ENCODE data around the gene DNMT1. TPM values are rescaled to one million over a fixed set of nuclear protein-coding genes. Genes with fewer than 3 reads are reported as not detected.
"Not testable (repeated sequence)": the region's sequence is repeated elsewhere in the genome, so short reads cannot be mapped to it uniquely, and the experiment has no call there.

The DNMT1 gene
- total and polyA plus RNA-seq, 8 donors, result 16.6 to 92.0 (median 44.8) TPM

DNA sequence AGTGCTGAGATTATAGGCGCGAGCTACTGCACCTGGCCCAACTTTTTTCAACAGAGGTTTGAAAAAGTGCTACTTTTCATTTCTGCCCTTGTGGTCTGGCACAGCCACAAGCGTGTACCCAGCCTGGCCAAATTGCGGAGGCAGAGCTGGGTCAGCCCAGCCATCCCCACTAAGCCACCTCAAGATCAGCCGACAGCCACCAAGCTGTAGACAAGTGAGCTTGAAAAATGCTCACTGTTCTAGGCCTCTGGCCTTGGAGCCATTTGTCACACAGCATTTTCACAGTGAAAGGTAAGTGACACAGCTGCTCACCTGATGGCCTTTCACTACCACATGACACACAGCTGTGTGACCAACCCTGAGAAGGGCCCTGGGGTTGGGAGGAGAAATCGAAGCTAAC lies 27.3 kb downstream of the DNMT1 start:
- H3K36me3 ChIP-seq, result peaks cover 66 to 100% (median 97%) of the 10 kb centered on the region in 4 donors
- DNase-seq, result no peak

DNA sequence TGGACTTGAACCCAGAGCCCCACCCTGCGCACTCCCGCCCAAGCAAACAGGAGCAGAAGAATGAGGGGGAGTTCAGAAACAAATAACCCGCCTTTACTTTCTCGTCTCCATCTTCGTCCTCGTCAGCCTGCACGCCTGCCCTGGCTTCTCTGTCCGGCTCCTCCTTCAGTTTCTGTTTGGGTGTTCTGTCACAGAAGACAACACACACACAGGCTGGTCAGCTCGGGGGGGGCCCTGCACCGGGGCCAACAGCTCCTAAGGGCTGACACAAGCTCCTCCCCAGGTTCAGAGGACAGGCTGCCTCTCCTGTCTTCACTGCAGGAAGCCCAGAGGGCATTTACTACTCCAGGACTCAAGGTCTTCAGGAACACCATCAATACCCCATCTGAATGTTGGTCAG lies 28.3 kb downstream of the DNMT1 start:
- H3K4me3 ChIP-seq; H3K27ac ChIP-seq; H3K9me3 ChIP-seq; H3K27me3 ChIP-seq; H3K4me1 ChIP-seq; intact Hi-C loops (cut with DNase I; ENCODE audit: low total_unique reads); DNase-seq: not testable (repeated sequence)
- peaks cover 68 to 100% (median 97%) of the 10 kb centered on the region in 4 donors for H3K36me3 ChIP-seq
- 91 to 95% (median 93%) methylated on average over 10 of the region's 10 CpGs for WGBS, 5 donors

More for the DNA sequence above, 27.3 kb downstream of the DNMT1 start:
- no peak overlapping the region for H3K4me3 ChIP-seq
- no peaks in the 10 kb centered on the region for H3K9me3 ChIP-seq
- no peak overlapping the region for H3K27ac ChIP-seq
- H3K4me1 ChIP-seq, result no peaks in the 10 kb centered on the region
- intact Hi-C loops (cut with DNase I; ENCODE audit: low total_unique reads), result no loop called here
- TF ChIP-seq EP300 (IDR thresholded peaks at IDR 0.05) (no peak), POLR2A (IDR thresholded peaks at IDR 0.05) (no peak), CTCF (IDR thresholded peaks at IDR 0.05) (no peak), POLR2AphosphoS5 (IDR thresholded peaks at IDR 0.05) (no peak)
- no peaks in the 10 kb centered on the region for H3K27me3 ChIP-seq
- WGBS, 5 donors, result 88 to 96% (median 92%) methylated on average over 6 of the region's 6 CpGs

DNA sequence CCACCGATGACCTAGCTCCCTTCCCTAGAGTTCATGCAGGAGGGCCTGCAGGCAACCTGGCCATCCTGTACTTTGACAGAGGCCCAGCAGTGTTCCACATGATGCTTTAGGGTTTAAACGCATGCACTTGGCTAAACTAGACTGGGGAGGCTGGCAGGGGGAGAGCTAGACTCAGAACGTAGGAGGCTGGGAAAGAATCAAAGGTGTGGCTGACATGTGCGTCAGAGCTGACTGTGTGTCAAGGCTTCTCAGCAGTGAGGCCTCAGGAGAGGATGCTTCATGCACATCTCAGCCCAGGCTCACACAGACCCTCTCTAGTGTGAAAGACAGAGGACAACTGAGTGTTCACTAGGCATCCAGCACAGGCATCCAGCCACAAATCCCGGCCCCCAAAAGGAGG lies 28.7 kb downstream of the DNMT1 start:
- Histone ChIP-seq H3K9me3 (no peaks in the 10 kb centered on the region), H3K4me3 (no peak overlapping the region), H3K36me3 (peaks cover 68 to 100% (median 97%) of the 10 kb centered on the region in 4 donors), H3K27ac (no peak overlapping the region), H3K27me3 (no peaks in the 10 kb centered on the region), H3K4me1 (no peaks in the 10 kb centered on the region)
- WGBS, 5 donors, result 89 to 93% (median 92%) methylated on average over 4 to 5 of the region's 5 CpGs
- TF ChIP-seq POLR2A (IDR thresholded peaks at IDR 0.05), result no peak
- no peak for TF ChIP-seq POLR2AphosphoS5 (IDR thresholded peaks at IDR 0.05)
- TF ChIP-seq CTCF (IDR thresholded peaks at IDR 0.05), result no peak
- no peak for TF ChIP-seq EP300 (IDR thresholded peaks at IDR 0.05)
- DNase-seq, result no peak
- intact Hi-C loops (cut with DNase I; ENCODE audit: low total_unique reads), result no loop called here

DNA sequence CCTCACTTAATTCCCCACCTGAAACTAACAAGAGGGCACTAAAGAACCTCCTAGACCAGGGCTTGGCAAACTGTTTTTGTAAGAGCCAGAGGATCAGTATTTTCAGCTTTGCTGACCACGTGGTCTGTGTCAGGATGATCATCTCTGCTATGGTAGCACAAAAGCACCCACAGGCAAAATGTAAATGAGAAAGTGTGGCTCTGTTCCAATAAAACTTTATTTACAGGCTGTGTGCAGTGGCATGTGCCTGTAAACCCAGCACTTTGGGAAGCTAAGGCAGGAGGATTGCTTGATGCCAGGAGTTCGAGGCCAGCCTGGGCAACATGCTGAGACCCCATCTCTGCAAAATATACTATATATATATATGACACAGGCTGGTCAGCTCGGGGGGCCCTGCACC lies 31.2 kb downstream of the DNMT1 start:
- H3K4me3 ChIP-seq, result no peak overlapping the region
- TF ChIP-seq CTCF (IDR thresholded peaks at IDR 0.05) (no peak), POLR2A (IDR thresholded peaks at IDR 0.05) (no peak), EP300 (IDR thresholded peaks at IDR 0.05) (no peak), POLR2AphosphoS5 (IDR thresholded peaks at IDR 0.05) (no peak)
- H3K9me3 ChIP-seq, result no peaks in the 10 kb centered on the region
- WGBS, 5 donors, result 87 to 98% (median 92%) methylated on average over 2 to 3 of the region's 3 CpGs
- intact Hi-C loops (cut with DNase I; ENCODE audit: low total_unique reads), result no loop called here
- no peaks in the 10 kb centered on the region for H3K27me3 ChIP-seq
- H3K27ac ChIP-seq, result no peak overlapping the region
- no peak for DNase-seq
- H3K4me1 ChIP-seq, result no peaks in the 10 kb centered on the region
- peaks cover 79 to 100% (median 99%) of the 10 kb centered on the region in 4 donors for H3K36me3 ChIP-seq

- Histone ChIP-seq H3K9me3 (no peaks in the 10 kb centered on the region), H3K4me3 (no peak overlapping the region), H3K36me3 (peaks cover 91 to 100% (median 100%) of the 10 kb centered on the region in 4 donors), H3K27me3 (no peaks in the 10 kb centered on the region), H3K27ac (no peak overlapping the region), H3K4me1 (no peaks in the 10 kb centered on the region)
- no peak for TF ChIP-seq POLR2AphosphoS5 (IDR thresholded peaks at IDR 0.05)
- no peak for TF ChIP-seq EP300 (IDR thresholded peaks at IDR 0.05)
- TF ChIP-seq POLR2A (IDR thresholded peaks at IDR 0.05), result no peak
- no peak for TF ChIP-seq CTCF (IDR thresholded peaks at IDR 0.05)
- no peak for DNase-seq
- intact Hi-C loops (cut with DNase I; ENCODE audit: low total_unique reads), result no loop called here
- 90 to 92% (median 91%) methylated on average over 16 of the region's 16 CpGs for WGBS, 5 donors
These were observed 35.1 kb downstream of the DNMT1 start for GRCh38 chr19:10159610-10160009.
